ENCODE results near the gene NFATC1. TPM values are rescaled to one million over a fixed set of nuclear protein-coding genes. Genes with fewer than 3 reads are reported as not detected.

NFATC1 gene
- total RNA-seq, 6 donors from 2014 or later: 13.6 to 39.5 (median 20.3) TPM

DNA sequence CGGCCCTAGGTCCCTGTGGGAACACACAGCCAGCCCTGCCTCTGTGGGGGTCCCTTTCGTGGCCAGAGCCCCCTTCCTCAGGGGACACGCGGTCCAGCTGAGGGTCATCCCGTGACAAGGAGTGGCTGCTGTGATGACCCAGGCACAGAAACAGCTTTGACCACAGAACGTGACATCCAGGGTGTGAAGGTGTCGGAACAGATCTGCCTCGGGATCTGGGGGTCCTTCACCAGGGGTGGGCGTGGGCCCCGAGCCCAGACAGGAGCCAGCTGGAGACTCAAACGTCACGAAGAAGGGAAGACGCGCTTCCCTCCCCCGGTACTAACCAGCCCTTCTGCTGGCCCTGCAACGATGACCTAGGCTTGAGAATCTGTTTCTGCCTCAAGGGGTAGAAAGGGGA is 75.9 kb downstream of the NFATC1 start:
- Histone ChIP-seq H3K27me3 (no peaks in the 10 kb centered on the region), H3K4me3 (no peak overlapping the region), H3K36me3 (peaks cover 0 to 58% (median 29%) of the 10 kb centered on the region in 4 donors), H3K9me3 (no peaks in the 10 kb centered on the region), H3K27ac (no peak overlapping the region), H3K4me1 (no peaks in the 10 kb centered on the region)
- WGBS, 2 donors: 86 to 95% methylated on average over 8 to 16 of the region's 16 CpGs
- TF ChIP-seq, protein P1, sequence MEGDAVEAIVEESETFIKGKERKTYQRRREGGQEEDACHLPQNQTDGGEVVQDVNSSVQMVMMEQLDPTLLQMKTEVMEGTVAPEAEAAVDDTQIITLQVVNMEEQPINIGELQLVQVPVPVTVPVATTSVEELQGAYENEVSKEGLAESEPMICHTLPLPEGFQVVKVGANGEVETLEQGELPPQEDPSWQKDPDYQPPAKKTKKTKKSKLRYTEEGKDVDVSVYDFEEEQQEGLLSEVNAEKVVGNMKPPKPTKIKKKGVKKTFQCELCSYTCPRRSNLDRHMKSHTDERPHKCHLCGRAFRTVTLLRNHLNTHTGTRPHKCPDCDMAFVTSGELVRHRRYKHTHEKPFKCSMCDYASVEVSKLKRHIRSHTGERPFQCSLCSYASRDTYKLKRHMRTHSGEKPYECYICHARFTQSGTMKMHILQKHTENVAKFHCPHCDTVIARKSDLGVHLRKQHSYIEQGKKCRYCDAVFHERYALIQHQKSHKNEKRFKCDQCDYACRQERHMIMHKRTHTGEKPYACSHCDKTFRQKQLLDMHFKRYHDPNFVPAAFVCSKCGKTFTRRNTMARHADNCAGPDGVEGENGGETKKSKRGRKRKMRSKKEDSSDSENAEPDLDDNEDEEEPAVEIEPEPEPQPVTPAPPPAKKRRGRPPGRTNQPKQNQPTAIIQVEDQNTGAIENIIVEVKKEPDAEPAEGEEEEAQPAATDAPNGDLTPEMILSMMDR (IDR thresholded peaks at IDR 0.05): no peak
- no peak for TF ChIP-seq EP300 (IDR thresholded peaks at IDR 0.05)
- no peak for TF ChIP-seq POLR2A (IDR thresholded peaks at IDR 0.05)
- no peak for TF ChIP-seq POLR2AphosphoS5 (IDR thresholded peaks at IDR 0.05)
- peak in 1 of 2 donors; percentile 46 for DNase-seq
- ATAC-seq (ENCODE audit: low FRiP score in 2 of 2): no peak

DNA sequence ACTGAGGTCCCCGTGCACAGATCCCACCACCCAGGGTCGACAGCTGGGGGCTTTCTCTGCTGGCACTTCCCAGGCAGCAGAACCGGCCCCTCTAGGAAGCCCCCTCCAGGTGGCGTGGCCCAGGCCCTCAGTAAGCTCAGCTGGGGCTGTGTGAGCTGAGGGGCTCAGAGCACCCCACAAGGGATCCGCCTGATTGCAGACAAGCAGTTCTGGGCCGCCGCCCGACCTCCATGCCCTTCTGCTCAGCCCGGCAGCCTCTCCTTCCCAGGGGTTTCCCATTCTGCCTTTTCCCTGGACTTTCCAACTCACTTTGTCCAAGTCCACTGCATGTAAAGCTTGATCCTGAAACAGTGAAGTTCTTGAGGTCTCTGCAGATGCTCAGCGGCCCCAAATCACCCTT is 76.4 kb downstream of the NFATC1 start:
- Histone ChIP-seq H3K4me3 (no peak overlapping the region), H3K9me3 (no peaks in the 10 kb centered on the region), H3K27ac (no peak overlapping the region), H3K4me1 (no peaks in the 10 kb centered on the region), H3K36me3 (peaks cover 0 to 54% (median 27%) of the 10 kb centered on the region in 4 donors), H3K27me3 (no peaks in the 10 kb centered on the region)
- no peak for TF ChIP-seq POLR2AphosphoS5 (IDR thresholded peaks at IDR 0.05)
- DNase-seq (peak in 1 of 2 donors; percentile 59), ATAC-seq (ENCODE audit: low FRiP score in 2 of 2) (no peak)
- WGBS, 2 donors: 94 to 100% methylated on average over 6 to 10 of the region's 10 CpGs

DNA sequence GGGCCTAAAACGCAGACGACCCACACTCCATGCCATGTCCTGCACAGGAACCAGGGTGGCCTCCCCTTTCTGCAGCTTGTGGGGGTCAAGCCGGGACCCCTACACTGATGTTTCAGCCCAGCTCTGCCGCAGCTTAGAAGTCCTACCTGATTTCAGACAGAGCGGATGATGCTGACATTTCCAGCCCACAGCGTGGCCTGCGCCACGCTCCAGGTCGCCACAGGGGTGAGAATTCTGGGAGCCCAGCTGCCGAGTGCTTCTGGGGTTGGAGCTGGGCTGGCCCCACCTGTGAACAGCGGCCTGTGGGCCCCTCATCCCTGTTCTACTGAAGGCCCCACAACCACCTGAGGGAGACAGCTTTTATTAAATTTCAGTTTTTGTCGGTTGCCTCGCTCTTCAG is 77.2 kb downstream of the NFATC1 start:
- DNase-seq: peak in 1 of 2 donors; percentile 67

DNA sequence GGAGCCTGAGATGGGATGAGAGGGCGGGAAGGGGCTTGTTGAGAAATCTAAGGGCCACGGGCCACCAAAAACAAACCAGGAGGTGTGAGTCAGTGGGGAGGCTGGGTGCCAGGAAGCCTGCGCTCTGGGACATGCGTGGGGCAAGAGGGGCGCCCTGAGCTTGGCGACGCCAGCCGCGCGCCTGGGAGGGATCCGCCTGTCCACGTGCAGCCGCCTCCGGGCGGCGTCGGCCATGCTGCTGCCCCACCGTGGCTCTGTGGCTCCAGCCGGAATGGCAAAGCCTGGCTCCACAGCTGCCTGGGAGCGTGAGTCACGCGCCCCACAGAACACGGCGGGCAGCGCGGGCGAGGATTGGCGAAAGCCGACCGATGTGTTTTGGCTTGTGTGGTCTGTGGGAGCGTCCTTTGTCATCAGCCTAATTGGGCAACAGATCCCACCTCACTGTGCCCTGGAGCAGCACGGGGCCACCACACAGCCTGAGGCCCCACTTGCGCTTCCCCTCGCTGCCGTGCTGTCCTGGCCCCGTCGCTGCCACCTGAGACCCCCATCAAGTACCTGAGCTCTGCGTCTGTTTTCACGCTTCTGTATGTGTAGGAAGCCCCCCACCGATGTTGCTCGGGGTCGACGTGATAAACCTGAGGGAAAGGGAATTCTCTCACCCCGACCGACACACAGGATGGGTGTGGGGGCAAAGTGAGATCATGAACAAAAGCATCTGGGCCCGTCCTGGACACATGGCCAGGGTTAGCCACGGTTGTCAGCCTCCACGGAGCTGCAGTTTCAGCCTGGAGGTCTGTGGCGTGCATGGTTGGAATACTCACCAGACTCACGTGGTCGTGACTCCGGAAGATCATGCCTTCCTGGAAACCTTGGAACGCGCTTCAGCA is 80.5 kb downstream of the NFATC1 start:
- DNase-seq (peak in 1 of 2 donors; percentile 78), ATAC-seq (ENCODE audit: low FRiP score in 2 of 2) (no peak)
- H3K9me3 ChIP-seq: no peaks in the 10 kb centered on the region
- H3K36me3 ChIP-seq: peaks cover 0 to 30% (median 6%) of the 10 kb centered on the region in 4 donors
- WGBS, 2 donors: 89 to 97% methylated on average over 38 to 51 of the region's 54 CpGs
- H3K27me3 ChIP-seq: no peaks in the 10 kb centered on the region
- H3K4me1 ChIP-seq: no peaks in the 10 kb centered on the region
- H3K27ac ChIP-seq: no peak overlapping the region
- no peak overlapping the region for H3K4me3 ChIP-seq
- TF ChIP-seq, protein P1 (IDR thresholded peaks at IDR 0.05): no peak
- TF ChIP-seq POLR2A (IDR thresholded peaks at IDR 0.05) (no peak), EP300 (IDR thresholded peaks at IDR 0.05) (no peak), POLR2AphosphoS5 (IDR thresholded peaks at IDR 0.05) (no peak)

More for the DNA sequence above, 77.2 kb downstream of the NFATC1 start:
- H3K27ac ChIP-seq: no peak overlapping the region
- H3K4me3 ChIP-seq: no peak overlapping the region
- H3K36me3 ChIP-seq: peaks cover 0 to 46% (median 22%) of the 10 kb centered on the region in 4 donors
- H3K27me3 ChIP-seq: no peaks in the 10 kb centered on the region
- no peaks in the 10 kb centered on the region for H3K4me1 ChIP-seq
- ATAC-seq (ENCODE audit: low FRiP score in 2 of 2): no peak
- no peaks in the 10 kb centered on the region for H3K9me3 ChIP-seq
- TF ChIP-seq POLR2A (IDR thresholded peaks at IDR 0.05): no peak
- TF ChIP-seq, protein P1 (IDR thresholded peaks at IDR 0.05): no peak
- no peak for TF ChIP-seq EP300 (IDR thresholded peaks at IDR 0.05)
- TF ChIP-seq POLR2AphosphoS5 (IDR thresholded peaks at IDR 0.05): no peak
- WGBS, 2 donors: 93 to 98% methylated on average over 13 of the region's 13 CpGs

DNA sequence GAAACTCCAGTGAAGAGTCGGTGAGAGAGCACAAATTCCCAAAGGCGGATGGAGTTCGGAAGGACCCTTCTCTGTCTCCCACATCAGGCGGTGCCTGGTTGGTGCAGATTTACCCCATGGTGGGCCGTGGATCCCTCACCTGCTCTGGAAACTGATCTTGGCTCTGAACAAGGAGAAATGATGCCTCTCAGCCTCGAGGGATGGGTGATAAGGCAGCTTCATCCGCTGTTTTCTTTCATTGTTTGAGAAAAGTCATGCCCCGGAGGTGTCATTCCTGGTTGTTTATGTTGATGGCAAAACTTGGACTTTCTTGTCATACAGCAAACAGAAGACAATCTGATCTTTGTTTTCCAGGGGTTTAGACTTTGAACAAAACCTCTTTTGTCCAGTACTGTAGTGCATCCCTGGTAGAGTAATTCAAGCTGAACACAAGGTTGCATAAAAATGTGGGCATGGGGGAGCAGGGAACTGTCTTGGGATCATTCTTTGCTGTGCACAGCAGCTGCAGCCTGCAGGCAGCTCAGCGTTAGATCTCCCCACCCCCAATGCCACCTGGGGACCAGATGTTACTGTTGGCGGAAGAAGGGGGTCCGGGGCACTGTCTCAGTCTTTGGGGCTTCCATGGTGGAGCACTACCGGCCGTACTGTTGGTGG is 81.3 kb downstream of the NFATC1 start:
- no peak overlapping the region for H3K27ac ChIP-seq
- peaks cover 0 to 29% (median 6%) of the 10 kb centered on the region in 4 donors for H3K36me3 ChIP-seq
- no peaks in the 10 kb centered on the region for H3K9me3 ChIP-seq
- WGBS, 2 donors: 80 to 87% methylated on average over 8 to 13 of the region's 13 CpGs
- TF ChIP-seq EP300 (IDR thresholded peaks at IDR 0.05) (no peak), POLR2AphosphoS5 (IDR thresholded peaks at IDR 0.05) (no peak), POLR2A (IDR thresholded peaks at IDR 0.05) (no peak)
- TF ChIP-seq, protein P1 (IDR thresholded peaks at IDR 0.05): no peak
- no peaks in the 10 kb centered on the region for H3K27me3 ChIP-seq
- ATAC-seq (ENCODE audit: low FRiP score in 2 of 2) (no peak), DNase-seq (no peak)
- no peaks in the 10 kb centered on the region for H3K4me1 ChIP-seq
- no peak overlapping the region for H3K4me3 ChIP-seq
